ENCODE measurements around the gene BATF3.
"Not testable (repeated sequence)": the region's sequence is repeated elsewhere in the genome, so short reads cannot be mapped to it uniquely, and the experiment has no call there.

The BATF3 gene

DNA sequence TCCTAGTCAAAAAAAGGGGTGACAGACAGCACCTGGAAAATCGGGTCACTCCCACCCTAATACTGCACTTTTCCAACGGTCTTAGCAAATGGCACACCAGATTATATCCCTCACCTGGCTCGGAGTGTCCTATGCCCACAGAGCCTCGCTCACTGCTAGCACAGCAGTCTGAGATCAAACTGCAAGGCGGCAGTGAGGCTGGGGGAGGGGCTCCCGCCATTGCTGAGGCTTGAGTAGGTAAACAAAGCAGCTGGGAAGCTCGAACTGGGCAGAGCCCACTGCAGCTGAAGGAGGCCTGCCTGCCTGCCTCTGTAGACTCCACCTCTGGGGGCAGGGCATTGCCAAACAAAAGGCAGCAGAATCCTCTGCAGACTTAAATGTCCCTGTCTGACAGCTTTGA is 41.4 kb downstream of the BATF3 start:
- DNase-seq (ENCODE audit: low read depth): not testable (repeated sequence)

DNA sequence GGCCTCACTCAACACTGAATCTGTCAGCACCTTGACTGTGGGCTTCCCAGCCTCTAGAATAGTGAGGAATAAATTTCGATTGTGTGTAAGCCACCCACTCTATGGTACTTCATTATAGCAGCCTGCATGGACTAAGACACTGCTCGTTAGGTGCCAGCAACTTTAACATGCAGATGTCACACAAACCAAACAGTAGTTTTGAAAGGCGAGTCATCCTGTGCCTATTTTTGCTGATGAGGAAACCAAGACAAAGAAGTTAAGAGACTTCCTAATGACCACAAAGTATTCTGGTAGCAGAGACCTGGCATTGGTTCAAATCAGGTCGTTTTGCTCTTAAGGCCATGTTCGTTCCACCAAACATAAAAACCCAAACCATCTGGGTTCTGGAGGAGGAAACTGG is 42.9 kb downstream of the BATF3 start:
- DNase-seq (ENCODE audit: low read depth): no peak

DNA sequence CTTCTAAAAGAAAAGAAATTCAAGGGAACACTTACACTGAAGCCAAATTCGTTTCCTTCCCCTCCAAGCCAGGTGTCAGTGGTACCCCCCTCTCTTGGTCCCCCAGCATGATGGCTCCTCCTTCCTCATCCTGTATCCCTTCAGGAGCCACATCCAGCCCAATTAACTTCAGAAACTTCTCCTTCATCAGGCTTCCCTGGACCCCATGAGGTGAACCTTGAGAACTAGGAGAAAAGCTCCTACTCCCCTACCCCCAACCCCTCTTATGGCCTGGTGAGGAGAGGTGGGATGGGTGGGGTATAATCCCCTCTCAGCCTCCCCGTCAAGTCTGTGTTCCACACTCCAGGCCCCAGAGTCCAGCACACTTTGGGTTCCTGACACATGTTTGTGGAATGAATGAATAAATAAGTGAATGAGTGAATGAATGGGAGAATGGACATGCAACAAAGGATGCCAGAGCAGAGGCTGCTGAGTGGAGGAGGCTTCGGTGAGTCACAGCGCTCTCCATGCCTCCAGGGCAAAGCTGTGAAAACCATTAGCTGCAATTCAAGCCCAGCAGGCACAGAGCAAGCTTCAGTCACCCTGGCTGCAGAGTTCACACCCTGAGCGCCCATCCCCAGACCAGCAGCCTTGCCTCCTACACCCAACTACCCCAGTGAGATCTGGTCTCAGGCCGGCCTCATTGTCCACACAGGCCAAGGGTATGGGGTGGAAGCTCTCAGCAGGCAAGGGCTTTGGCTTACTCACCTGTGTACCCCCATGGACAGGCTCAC is 43.8 kb downstream of the BATF3 start:
- DNase-seq (ENCODE audit: low read depth): no peak

DNA sequence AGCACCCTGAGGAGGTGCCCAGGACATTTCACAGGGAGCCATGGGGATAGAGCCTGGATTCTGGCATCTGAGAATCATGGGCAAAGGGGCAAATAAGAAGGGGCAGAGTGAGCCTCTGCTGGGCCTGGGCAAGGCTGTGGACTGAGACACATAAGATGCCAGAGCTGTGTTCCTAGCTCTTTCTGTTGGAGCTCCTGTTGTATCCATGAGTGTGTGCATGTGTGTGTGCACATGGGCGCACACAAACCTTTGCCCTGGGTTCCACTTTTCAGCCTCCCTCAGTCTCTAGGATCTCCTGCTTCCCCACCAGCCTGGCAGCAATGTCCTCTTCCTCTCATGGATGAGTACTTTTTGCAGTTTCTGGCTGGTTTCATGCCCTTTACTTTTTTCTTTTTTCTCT is 47.0 kb downstream of the BATF3 start:
- DNase-seq (ENCODE audit: low read depth): no peak

DNA sequence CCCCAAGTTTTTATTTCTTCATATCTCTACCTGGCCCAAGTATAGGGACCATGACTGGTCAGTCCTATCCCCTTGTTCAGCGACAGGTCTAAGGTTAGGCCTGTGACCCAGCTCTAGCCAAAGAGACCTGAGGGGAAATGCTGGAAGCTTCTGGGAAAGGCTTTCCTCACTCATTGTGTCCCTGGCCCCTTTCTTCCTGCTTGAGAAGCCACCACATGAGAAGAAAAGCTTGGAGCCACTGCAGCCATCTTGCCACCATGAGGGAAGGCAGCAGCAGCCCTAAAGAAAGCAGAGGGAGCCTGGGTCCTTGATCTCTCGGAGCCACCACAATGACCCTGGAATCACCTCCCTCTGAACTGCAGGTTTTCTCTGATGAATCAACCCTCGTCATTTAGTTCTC is 47.7 kb downstream of the BATF3 start:
- no peak for DNase-seq (ENCODE audit: low read depth)

DNA sequence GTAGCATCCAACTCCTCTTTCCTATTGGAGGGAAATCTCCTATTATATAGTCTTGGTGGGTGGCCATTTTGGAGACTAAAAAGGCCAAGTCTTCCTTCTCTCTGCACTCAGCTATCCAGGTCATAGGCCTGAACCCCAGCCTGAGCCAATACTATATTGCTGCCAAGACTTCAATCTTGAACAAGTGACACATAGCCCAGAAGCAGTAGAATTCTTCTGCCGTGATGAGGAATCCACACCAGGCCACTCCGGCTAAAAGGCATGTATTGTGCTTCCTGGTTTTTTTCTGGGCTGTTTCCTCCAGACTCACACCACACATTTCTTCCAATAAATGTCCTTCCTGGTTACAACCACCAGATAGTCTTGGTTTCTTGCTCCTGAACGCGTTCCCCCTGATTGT is 48.1 kb downstream of the BATF3 start:
- DNase-seq (ENCODE audit: low read depth): no peak

DNA sequence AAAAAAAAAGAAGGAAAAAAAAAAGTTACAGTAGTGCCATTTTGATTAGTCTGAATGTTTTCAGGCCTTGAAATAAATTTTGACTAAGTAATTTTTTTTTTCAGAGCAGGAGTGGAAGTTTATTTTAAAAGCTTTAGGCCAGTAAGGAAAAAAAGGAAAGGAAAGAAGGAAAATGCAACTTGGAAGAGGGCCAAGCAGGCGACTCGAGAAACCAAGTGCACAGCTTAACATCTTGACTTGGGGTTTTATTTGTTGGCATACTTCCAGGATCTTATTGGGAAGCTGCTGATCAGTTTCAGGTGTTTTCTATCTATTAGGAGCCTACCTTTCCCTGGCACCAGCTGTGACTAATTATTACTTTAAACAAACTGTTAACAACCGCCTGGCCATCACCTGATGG is 49.4 kb downstream of the BATF3 start:
- no peak for DNase-seq (ENCODE audit: low read depth)

DNA sequence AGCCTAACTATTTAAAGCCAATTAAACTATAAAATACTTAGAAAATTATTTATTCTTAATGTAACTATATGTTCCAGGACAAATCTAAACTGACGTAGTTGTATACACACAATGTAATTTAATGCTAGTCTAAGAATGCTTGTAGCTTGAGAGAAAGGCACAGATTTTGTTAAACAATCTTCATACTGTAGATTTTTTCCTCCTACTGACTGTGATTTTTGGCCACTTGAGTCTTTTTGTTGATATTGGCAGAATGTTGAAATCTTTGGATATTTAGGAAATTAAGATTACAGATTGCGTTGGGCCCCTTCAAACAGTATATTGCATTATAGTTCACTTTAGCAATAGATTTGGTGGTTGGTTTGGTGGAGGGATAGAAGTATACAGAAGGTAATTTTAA is 50.6 kb downstream of the BATF3 start:
- DNase-seq (ENCODE audit: low read depth): no peak

DNA sequence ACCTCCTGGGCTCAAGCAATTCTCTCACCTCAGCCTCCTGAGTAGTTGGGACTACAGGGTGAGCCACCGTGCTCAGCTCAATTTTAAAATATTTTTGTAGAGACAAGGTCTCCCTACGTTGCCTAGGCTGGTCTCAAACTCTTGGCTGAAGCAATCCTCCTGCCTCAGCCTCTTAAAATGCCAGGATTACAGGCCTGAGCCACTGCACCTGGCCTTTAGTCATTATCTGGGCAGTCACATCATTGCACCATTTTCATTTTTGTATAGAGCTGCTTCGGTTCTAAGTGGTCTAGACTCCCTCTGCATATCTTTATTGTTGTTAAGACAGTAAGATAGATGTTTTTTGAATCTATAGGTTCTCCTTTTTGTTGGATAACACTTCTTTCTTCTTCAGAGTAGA is 51.2 kb downstream of the BATF3 start:
- no peak for DNase-seq (ENCODE audit: low read depth)

DNA sequence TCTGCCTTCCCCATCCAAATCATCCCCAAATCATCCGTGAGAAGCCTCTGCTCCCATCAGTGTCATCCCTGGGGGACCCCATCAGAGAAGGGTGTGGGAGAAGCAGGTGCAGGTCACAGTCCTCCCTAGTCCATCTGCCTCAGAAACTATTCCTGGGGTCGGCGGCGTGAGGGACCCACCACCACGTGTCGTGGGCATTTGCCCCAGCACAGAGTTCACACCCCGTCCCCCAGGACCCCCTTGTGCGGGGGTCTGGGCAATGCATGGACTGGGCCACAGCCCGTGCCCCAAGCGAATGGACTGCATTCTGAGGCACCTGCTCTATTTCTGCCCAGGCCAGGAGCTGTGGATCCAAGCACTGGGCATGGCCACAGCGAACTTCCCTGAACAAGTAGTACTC is 52.6 kb downstream of the BATF3 start:
- DNase-seq (ENCODE audit: low read depth): no peak

DNA sequence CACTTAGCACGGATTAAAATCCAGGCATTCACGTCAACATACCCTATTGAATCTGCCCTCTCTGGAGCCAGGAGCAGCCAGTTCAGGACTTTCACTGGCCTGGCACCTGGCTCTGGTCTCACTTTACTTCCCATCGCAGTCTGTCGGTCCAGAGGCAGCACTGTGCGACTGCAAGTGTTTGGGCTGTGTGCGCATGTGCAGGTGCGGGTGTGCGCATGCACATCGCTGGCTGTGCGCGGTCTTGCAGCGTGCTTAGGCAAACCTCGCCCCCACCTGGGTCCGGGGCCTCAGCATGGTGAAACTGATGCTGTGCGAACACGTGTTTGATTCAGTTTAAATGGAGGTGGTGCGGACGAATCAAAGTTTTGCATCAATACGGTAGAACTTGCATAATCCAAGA is 53.1 kb downstream of the BATF3 start:
- no peak for DNase-seq (ENCODE audit: low read depth)

DNA sequence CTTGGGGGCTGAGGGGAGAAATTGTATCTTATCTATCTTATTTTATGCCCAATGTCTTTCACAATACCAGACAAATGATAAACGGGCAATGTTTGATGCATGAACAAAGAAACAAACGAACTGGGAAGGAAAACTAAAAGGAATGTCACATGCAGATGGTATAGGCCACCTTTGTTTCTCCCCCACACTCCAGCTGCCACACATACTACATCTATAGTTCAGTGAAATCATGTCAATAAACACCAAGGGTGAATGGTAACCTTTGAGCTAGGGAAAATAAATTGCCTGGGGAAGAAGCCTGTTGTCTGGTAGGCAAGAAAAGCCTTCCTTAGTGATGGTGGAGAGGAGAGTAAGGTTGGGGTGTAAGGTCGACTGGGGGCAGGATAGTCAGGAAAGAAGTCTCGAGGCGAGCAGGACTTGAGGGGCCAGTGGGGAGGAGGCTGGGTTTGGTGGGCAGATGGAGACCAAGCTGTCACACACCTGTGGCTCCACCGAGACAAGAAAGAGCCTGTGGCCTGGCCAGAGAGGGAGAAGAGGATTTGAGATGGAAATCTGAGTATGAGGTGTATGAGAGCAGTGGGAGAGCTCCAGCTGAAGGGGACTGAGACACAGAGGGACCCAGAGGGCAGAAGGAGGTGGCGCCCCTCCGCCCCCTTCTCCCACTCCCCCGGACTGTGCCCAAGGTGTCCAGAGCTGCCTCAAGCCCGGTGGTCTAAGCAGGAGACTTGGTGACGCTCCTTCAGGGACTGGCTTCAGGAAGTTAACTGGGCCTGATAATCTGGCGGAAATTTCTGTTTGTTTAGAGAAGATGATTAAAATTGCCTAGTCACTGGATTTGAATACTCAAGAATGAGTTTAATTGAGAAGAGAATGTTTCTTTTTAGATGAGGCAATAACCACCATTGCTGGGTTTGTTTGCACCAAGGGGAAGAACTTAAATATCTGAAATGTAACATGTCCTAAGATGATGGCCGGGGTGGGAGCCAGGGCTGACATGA is 53.8 kb downstream of the BATF3 start:
- DNase-seq (ENCODE audit: low read depth): no peak

DNA sequence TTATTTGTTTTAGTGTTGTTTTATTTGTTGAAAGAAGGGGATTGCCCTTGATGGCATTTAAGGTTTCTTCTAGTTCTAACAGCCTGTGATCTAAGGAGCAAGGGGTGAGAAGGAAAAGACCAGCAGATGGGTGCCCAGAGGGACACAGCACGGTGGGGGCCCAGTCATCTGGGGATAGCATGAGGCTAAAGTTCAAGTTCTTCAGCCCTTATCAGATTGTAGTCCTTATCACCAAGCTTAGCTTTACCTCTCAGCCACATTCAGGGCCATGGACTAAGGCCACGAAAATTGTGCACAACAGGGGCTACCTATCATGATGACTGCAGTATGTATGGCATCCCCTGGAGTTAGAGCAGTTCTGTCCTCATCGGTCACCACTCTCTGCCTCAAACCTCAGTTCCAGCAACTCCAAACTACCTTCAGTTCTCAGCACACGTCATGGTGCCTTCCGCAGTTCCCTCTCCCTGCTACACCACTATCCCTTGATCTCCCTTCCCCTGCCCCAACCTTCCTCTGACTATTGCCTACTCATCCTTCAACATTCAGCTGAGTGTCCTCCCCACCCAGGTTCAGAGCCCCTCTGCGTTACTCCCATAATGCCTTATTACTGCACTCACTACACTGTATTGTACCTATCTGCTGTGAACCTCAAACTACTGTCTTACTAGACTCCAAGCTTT is 54.6 kb downstream of the BATF3 start:
- no peak for DNase-seq (ENCODE audit: low read depth)

DNA sequence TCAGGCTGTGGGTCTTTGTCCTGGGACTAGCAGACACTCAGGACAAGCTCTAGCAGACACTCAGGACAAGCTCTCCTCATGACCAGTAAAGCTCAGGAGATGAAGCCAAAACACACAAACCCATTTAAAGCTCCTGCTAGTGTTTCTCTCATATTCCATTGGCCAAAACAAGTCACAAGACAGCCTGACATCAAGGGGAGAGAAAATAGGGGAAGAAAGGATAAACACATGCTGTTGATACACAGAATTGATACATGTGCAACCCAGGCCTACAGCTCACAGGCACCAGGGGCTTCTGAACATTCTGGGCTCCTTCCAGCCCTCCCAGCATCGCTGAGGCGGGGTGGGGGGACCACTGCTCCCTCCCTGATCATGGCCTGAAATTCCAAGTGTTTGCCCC is 55.8 kb downstream of the BATF3 start:
- no peak for DNase-seq (ENCODE audit: low read depth)

DNA sequence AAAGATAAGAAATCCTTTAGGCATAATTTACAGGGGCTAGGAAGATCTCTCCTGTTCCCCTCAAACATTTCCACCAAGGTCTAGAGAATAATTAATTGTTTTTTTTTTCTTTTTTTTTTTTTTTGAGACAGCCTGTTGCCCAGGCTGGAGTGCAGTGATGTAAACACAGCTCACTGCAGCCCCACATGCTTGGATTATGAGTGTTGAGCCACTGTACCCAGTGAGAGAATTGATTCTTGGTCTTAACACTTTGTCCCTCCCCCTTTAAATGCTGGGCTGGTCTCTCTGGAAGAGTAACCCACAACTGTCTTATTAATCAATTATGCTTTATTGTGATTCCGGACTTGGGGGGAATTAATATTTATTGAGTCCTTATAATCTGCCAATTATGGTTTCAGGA is 57.7 kb downstream of the BATF3 start:
- no peak for DNase-seq (ENCODE audit: low read depth)

DNA sequence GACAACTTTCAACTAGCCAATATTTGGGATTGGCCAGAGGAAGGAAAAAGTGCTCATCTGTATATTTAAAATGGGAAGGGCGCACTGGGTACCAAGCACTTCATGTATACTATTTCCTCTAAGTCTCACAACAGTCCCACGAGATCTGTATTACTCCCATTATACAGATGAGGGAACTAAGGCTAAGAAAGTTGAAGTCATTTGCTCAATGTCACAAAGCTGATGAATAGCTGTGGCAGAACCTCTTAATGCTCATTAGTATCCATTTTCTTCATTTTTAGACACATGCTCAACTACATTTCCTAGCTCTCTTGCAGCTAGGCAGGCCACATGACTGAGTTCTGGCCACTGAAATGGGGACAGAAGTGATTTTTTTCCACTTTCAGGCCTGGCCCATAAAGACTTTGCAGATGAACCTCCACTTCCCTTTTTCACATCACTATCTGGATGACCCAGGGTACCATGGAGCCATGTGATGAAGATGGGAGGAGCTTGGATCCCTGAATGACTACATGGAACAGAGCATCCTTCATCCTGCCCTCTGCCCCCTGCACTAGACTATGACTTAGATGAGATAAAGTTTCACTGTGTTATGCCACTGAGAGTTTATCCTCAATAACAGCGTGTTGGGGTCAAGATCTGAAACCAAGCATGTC is 59.3 kb downstream of the BATF3 start:
- DNase-seq (ENCODE audit: low read depth): no peak

DNA sequence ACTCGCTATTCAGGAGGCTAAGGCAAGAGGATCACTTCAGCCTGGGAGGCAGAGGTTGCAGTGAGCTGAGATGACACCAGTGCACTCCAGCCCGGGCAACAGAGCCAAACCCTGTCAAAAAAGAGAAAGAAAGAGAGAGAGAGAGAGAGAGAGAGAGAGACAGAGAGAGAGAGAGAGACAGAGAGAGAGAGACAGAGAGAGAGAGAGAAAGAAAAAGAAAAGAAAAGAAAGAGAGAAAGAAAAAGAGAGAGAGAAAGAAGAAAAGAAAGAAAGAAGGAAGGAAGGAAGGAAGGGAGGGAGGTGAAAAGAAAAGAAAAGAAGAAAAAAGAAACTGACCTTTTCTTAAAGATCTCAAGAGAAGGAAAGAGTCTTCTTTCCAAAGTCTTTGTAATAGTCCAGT is 60.1 kb downstream of the BATF3 start:
- DNase-seq (ENCODE audit: low read depth): not testable (repeated sequence)

DNA sequence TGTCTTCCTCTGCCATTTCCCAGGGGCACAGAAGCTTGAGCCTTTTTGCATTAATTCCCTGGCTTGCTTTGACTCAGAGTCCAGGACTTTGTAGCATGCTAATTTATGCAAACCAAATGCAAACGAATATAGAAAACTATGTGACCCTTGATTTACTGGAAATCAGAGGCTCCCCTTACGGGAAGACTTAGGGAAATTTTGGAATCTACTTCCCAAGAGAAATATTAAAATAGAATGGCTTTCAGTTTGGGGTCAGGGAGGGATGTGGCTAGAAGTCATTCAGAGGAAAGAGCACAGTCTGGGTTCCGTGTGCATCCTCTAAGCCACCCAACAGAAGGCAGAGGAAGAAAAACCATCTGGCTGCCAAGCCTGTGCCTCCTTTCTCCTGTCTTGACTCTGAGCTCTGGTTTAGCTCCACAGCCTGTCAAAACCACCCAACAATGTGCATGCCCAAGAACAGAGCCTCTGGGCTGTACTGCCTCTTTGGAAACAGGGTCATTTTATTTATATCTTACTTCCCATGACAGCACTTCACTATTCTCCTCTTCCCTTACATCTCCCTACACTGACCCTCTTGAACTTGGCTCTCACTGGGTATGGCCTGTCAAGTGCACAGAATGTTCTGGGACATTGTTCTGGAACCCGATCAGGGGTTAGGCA is 61.0 kb downstream of the BATF3 start:
- no peak for DNase-seq (ENCODE audit: low read depth)

DNA sequence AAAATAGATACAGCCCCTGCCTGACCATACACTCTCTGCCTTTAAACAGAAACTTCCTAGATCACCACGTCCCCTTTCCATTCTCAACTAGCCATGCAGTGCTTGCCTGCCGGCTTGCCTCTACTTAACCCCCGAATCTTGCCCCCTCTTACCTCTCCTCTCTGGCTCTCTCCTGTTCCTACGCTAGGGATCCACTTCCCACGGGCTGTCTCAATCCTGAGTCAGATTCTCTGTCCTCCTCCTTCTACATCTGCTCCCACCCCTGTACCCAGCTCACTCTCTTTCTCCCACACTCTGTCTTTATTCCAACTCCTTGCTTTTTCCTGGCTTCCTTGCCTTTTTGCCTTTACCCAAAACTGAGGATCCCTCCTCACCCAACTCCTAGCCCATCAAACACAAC is 61.7 kb downstream of the BATF3 start:
- DNase-seq (ENCODE audit: low read depth): no peak
